OCI-LY1 (cell line): ENCODE measurements around the gene SDK1.

Experiments used
- H2AFZ ChIP-seq: fragments of 200-600 bp; sonication (generic), shearing (Covaris generic); 2 replicates; pipeline ENCODE4 v1.6.0; 2014; ENCODE audit warnings: antibody characterized with exemption, mild to moderate bottlenecking, low read length
- H3F3A ChIP-seq: fragments of 200-600 bp; sonication (generic), shearing (Covaris generic); 2 replicates; pipeline ENCODE4 v1.6.0; 2014; ENCODE audit warnings: mild to moderate bottlenecking, antibody characterized with exemption, low read length, moderate library complexity; ENCODE audit not compliant: insufficient read depth
- H3K27ac ChIP-seq: fragments of 200-600 bp; sonication (generic); 2 replicates; pipeline ENCODE4 v1.5.1; 2014; ENCODE audit warnings: low read length, mixed run types, mild to moderate bottlenecking, low read depth; ENCODE audit not compliant: poor library complexity, severe bottlenecking
- H3K27me3 ChIP-seq: fragments of 200-600 bp; sonication (generic); 2 replicates; pipeline ENCODE4 v1.6.0; 2014; ENCODE audit warnings: antibody characterized with exemption, mild to moderate bottlenecking, low read length, moderate library complexity; ENCODE audit not compliant: insufficient read depth
- H3K36me3 ChIP-seq: fragments of 200-600 bp; sonication (generic); 2 replicates; pipeline ENCODE4 v1.6.1; 2014; ENCODE audit warnings: mild to moderate bottlenecking, antibody characterized with exemption, low read length, moderate library complexity, mixed read lengths; ENCODE audit not compliant: insufficient read depth
- H3K4me1 ChIP-seq: fragments of 200-600 bp; sonication (generic); 2 replicates; pipeline ENCODE4 v1.5.1; 2014; ENCODE audit warnings: mild to moderate bottlenecking, low read length, moderate library complexity; ENCODE audit not compliant: insufficient read depth, severe bottlenecking
- H3K4me2 ChIP-seq: fragments of 200-600 bp; sonication (generic), shearing (Covaris generic); 2 replicates; pipeline ENCODE4 v1.6.1; 2014; ENCODE audit warnings: low read length
- H3K4me3 ChIP-seq: fragments of 200-600 bp; sonication (generic); 2 replicates; pipeline ENCODE4 v1.5.1; 2014; ENCODE audit warnings: low read length, low read depth, mild to moderate bottlenecking, mixed read lengths; ENCODE audit not compliant: poor library complexity, severe bottlenecking
- H3K79me2 ChIP-seq: fragments of 200-600 bp; shearing (Covaris generic); 2 replicates; pipeline ENCODE4 v1.6.1; 2016; ENCODE audit warnings: mixed run types, low read length, mixed read lengths; ENCODE audit not compliant: insufficient read depth
- H3K9ac ChIP-seq: fragments of 200-600 bp; sonication (generic), shearing (Covaris generic); 2 replicates; pipeline ENCODE4 v1.6.1; 2014; ENCODE audit warnings: mild to moderate bottlenecking, low read length, mixed read lengths
- H3K9me2 ChIP-seq: fragments of 200-600 bp; sonication (generic), shearing (Covaris generic); 2 replicates; pipeline ENCODE4 v1.6.1; 2014; ENCODE audit warnings: low read depth, mild to moderate bottlenecking, low read length, mixed read lengths
- H3K9me3 ChIP-seq: fragments of 200-600 bp; shearing (Covaris generic); 2 replicates; pipeline ENCODE4 v1.6.1; 2014; ENCODE audit warnings: low read length, mixed read lengths
- H4K20me1 ChIP-seq: fragments of 200-600 bp; sonication (generic), shearing (Covaris generic); 2 replicates; pipeline ENCODE4 v1.6.0; 2016; ENCODE audit warnings: mild to moderate bottlenecking, low read length; ENCODE audit not compliant: insufficient read depth
- EZH2 ChIP-seq: fragments of 200-600 bp; sonication (generic), shearing (Covaris generic); IDR thresholded peaks from 2 replicates; pipeline ENCODE4 v1.8.0; 2017; ENCODE audit warnings: borderline replicate concordance, mixed run types, mild to moderate bottlenecking, antibody characterized with exemption, low read length, moderate library complexity, mixed read lengths
- TF ChIP-seq, protein P1 (sequence below): fragments of 200-600 bp; sonication (generic), shearing (Covaris generic); IDR thresholded peaks from 2 replicates; pipeline ENCODE4 v1.5.1; 2017; ENCODE audit warnings: mild to moderate bottlenecking, antibody characterized with exemption, low read length, moderate library complexity, mixed read lengths

Gene SDK1

DNA sequence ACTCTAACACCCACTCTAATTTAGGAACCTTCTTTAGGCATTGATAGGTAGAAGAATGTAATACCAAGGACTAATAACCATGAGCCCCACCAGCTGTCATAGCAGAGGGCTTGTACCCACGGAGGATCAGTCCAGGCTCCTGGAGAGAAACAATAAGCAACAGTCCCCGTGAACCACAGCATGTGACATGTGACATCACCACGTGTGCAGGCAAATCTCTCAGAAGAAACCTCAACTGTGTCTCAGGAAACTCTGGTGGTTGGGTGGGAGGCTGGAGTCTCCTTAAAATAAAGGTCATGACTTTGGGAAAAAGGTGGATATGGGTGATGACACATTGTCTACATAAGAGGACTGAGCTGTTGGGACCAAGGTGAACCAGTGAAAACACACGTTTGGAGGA is 727.2 kb downstream of the SDK1 start:
- no peaks in the 10 kb centered on the region for H4K20me1 ChIP-seq
- H3F3A ChIP-seq: no peaks in the 10 kb centered on the region
- no peaks in the 10 kb centered on the region for H3K27me3 ChIP-seq
- H3K27ac ChIP-seq: no peak overlapping the region
- TF ChIP-seq, protein P1, sequence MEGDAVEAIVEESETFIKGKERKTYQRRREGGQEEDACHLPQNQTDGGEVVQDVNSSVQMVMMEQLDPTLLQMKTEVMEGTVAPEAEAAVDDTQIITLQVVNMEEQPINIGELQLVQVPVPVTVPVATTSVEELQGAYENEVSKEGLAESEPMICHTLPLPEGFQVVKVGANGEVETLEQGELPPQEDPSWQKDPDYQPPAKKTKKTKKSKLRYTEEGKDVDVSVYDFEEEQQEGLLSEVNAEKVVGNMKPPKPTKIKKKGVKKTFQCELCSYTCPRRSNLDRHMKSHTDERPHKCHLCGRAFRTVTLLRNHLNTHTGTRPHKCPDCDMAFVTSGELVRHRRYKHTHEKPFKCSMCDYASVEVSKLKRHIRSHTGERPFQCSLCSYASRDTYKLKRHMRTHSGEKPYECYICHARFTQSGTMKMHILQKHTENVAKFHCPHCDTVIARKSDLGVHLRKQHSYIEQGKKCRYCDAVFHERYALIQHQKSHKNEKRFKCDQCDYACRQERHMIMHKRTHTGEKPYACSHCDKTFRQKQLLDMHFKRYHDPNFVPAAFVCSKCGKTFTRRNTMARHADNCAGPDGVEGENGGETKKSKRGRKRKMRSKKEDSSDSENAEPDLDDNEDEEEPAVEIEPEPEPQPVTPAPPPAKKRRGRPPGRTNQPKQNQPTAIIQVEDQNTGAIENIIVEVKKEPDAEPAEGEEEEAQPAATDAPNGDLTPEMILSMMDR: no peak
- no peak for TF ChIP-seq EZH2
- no peak overlapping the region for H3K4me2 ChIP-seq
- H3K9ac ChIP-seq: no peak overlapping the region
- no peaks in the 10 kb centered on the region for H3K4me1 ChIP-seq
- H3K9me3 ChIP-seq: no peaks in the 10 kb centered on the region
- H2AFZ ChIP-seq: no peak overlapping the region
- no peaks in the 10 kb centered on the region for H3K79me2 ChIP-seq
- H3K9me2 ChIP-seq: no peaks in the 10 kb centered on the region
- H3K36me3 ChIP-seq: no peaks in the 10 kb centered on the region
- H3K4me3 ChIP-seq: no peak overlapping the region

DNA sequence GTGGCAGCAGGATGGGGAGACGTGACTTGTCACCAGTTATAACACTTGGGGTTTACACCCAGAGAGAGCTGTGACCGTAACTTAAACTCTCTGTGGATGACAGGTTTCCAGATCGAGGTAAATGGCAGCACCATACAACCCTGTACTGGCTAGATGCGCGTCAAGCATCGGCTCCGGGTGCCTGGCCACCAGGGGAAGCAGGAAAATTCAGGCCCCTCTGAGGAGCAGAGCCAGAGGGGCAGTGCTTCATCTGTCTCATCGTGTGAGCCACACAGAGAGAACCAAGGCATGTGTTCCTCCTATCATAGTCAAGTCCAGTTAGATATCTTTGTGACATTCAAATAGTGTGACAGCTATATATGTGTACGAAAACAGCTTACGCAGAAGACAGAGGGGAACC is 728.9 kb downstream of the SDK1 start:
- TF ChIP-seq, protein P1: no peak
- no peak for TF ChIP-seq EZH2
- no peak overlapping the region for H2AFZ ChIP-seq
- no peaks in the 10 kb centered on the region for H3K9me3 ChIP-seq
- H3K9me2 ChIP-seq: no peaks in the 10 kb centered on the region
- H3K27ac ChIP-seq: no peak overlapping the region
- no peak overlapping the region for H3K9ac ChIP-seq
- no peak overlapping the region for H3K4me2 ChIP-seq
- H3K27me3 ChIP-seq: no peaks in the 10 kb centered on the region
- no peaks in the 10 kb centered on the region for H3K4me1 ChIP-seq
- H4K20me1 ChIP-seq: no peaks in the 10 kb centered on the region
- H3F3A ChIP-seq: no peaks in the 10 kb centered on the region
- H3K36me3 ChIP-seq: no peaks in the 10 kb centered on the region
- no peaks in the 10 kb centered on the region for H3K79me2 ChIP-seq
- H3K4me3 ChIP-seq: no peak overlapping the region

DNA sequence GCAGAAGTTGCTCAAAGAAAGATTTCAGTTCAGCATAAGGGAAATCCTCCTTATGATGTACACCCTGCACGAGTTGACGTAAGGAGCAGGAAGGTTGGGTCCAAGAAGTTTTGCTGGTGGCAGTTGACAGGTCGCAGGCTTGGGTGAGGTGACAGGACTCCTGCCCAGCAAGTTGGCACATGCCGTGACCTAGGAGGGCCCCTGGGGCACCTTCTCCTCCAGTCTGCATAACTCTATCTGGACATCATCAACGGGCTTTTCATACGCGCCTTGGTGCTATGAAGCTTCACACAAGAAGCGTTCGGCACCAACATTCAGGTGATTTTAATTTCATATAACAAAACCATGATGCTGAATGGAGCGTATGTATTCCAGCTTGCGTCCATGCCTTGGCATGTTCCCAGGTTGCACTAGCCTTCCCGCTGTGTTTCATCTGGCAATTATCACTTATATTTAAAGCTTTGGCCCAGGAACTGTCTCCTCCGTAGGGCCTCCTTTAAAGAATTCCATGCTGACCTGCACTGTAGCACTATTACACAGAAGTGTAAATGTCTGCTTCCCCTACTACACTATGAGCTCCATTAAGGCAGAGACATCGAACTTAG is 729.4 kb downstream of the SDK1 start:
- no peak overlapping the region for H3K9ac ChIP-seq
- H3K9me2 ChIP-seq: no peaks in the 10 kb centered on the region
- H3K4me1 ChIP-seq: no peaks in the 10 kb centered on the region
- no peak overlapping the region for H3K4me2 ChIP-seq
- H4K20me1 ChIP-seq: no peaks in the 10 kb centered on the region
- H3K27me3 ChIP-seq: no peaks in the 10 kb centered on the region
- no peaks in the 10 kb centered on the region for H3F3A ChIP-seq
- H3K9me3 ChIP-seq: no peaks in the 10 kb centered on the region
- no peak overlapping the region for H3K4me3 ChIP-seq
- no peak for TF ChIP-seq EZH2
- TF ChIP-seq, protein P1: no peak
- no peaks in the 10 kb centered on the region for H3K79me2 ChIP-seq
- no peak overlapping the region for H3K27ac ChIP-seq
- H3K36me3 ChIP-seq: no peaks in the 10 kb centered on the region
- no peak overlapping the region for H2AFZ ChIP-seq
